Transverse colon (tissue), 4 donors: ENCODE measurements around the gene BCCIP. TPM values are rescaled to one million over a fixed set of nuclear protein-coding genes. Genes with fewer than 3 reads are reported as not detected.

Source experiments
- DNase-seq: peaks from one replicate; pipeline ENCODE4 v3.0.0-alpha.2; 2019
- H3K27ac ChIP-seq, 4 donors: fragments of 200-600 bp; sonication (generic); 2 replicates each; pipeline ENCODE4 v1.5.1; 2016 to 2018; ENCODE audit warnings: inconsistent platforms in 4 of 4
- H3K27me3 ChIP-seq: fragments of 200-600 bp; sonication (generic); 2 replicates; pipeline ENCODE4 v1.5.1; 2017; ENCODE audit warnings: inconsistent platforms
- H3K36me3 ChIP-seq, 4 donors: fragments of 200-600 bp; sonication (generic); 2 replicates each; pipeline ENCODE4 v1.5.1; 2017 to 2019; ENCODE audit warnings: inconsistent platforms in 4 of 4
- H3K4me1 ChIP-seq, 4 donors: fragments of 200-600 bp; sonication (generic); 2 replicates each; pipeline ENCODE4 v1.5.1; 2017 to 2020; ENCODE audit warnings: inconsistent platforms in 4 of 4
- H3K4me3 ChIP-seq, 4 donors: fragments of 200-600 bp; sonication (generic); 1 replicate in 1 of 4; 2 replicates in 3 of 4; pipeline versions ENCODE4 v1.5.1 to v1.6.1; 2017 to 2019; ENCODE audit warnings: inconsistent platforms in 4 of 4
- H3K9me3 ChIP-seq, 2 donors: fragments of 200-600 bp; sonication (generic); 2 replicates each; pipeline ENCODE4 v1.5.1; 2017 to 2019; ENCODE audit warnings: inconsistent platforms in 2 of 2
- CTCF ChIP-seq, 5 experiments: fragments of 200-600 bp in 3 of 5; fragments of 450-650 bp in 2 of 5; sonication (generic) in 3 of 5; IDR thresholded peaks; 1 replicate in 2 of 5; 2 replicates in 3 of 5; pipeline ENCODE4 v1.5.1; 2016 to 2017; ENCODE audit warnings: antibody characterized with exemption in 5 of 5, inconsistent platforms in 3 of 5, mild to moderate bottlenecking in 2 of 5, moderate library complexity in 1 of 5
- EP300 ChIP-seq: sonication (generic); formaldehyde crosslinking; IDR thresholded peaks from one replicate; pipeline ENCODE4 v1.6.1; 2017; ENCODE audit warnings: antibody characterized with exemption, low read depth
- POLR2A ChIP-seq: fragments of 450-650 bp; IDR thresholded peaks from one replicate; pipeline ENCODE4 v1.6.1; 2016; ENCODE audit warnings: antibody characterized with exemption, mild to moderate bottlenecking, moderate library complexity
- POLR2AphosphoS5 ChIP-seq, 3 donors: sonication (generic); formaldehyde crosslinking; IDR thresholded peaks; one replicate each; pipeline ENCODE4 v1.6.1; 2016; ENCODE audit warnings: antibody characterized with exemption in 3 of 3
- WGBS, 2 donors: methylation state at CpG; one replicate each; pipeline ENCODE4 v1.1.5; 2018; ENCODE audit warnings: low coverage in 1 of 2; 5-methylcytosine and 5-hydroxymethylcytosine counted together
- in situ Hi-C, 4 donors: fragments of 200-750 bp; cut with MboI; loops; one replicate each; pipeline versions ENCODE4 v1.15.0 to v1.15.1; 2017; ENCODE audit warnings: low sequenced_read_pairs in 3 of 4, low pct_ligation_motif_present in 1 of 4, low pct_unique_long_range_greater_than_20kb in 1 of 4
- intact Hi-C: fragments of 100-400 bp; cut with DNase I; formaldehyde crosslinking; loops from one replicate; pipeline ENCODE4 v1.15.1; 2023; ENCODE audit warnings: low total_unique reads
- total RNA-seq, 4 donors: library from RNA; depleted of rRNA; stranded (reverse); fragments of >200 nt; gene quantifications; one replicate each; pipeline ENCODE4 v1.1.0, GENCODE V29; 2016

BCCIP gene
- total RNA-seq, 4 donors from 2014 or later, result 4.1 to 34.8 (median 15.0) TPM

GRCh38 chr10:125849448-125849847, 26.1 kb downstream of the BCCIP start:
- H3K4me1 ChIP-seq, result no peaks in the 10 kb centered on the region
- DNase-seq, result no peak
- TF ChIP-seq POLR2A (no peak), CTCF (IDR thresholded peaks at IDR 0.05) (no peak)
- H3K27ac ChIP-seq, result no peak overlapping the region
- H3K36me3 ChIP-seq, result peaks cover 0 to 32% (median 11%) of the 10 kb centered on the region in 4 donors
- H3K9me3 ChIP-seq, result no peaks in the 10 kb centered on the region
- no peaks in the 10 kb centered on the region for H3K27me3 ChIP-seq
- no peak overlapping the region for H3K4me3 ChIP-seq
- WGBS, 2 donors, result 77 to 100% methylated on average over 3 to 7 of the region's 7 CpGs
- in situ Hi-C loops, result no loop called here
- intact Hi-C loops, result no loop called here

- Histone ChIP-seq H3K9me3 (no peaks in the 10 kb centered on the region), H3K4me1 (no peaks in the 10 kb centered on the region), H3K27ac (no peak overlapping the region), H3K27me3 (no peaks in the 10 kb centered on the region), H3K4me3 (no peak overlapping the region), H3K36me3 (peaks cover 0 to 32% (median 11%) of the 10 kb centered on the region in 4 donors)
- no peak for DNase-seq
- in situ Hi-C loops (loop anchor here in 1 of 4 donors (25.0 kb wide), 1 partner anchor 661 kb away; no protein-coding TSS in a partner anchor), intact Hi-C loops (no loop called here)
- 83 to 85% methylated on average over 2 of the region's 2 CpGs for WGBS, 2 donors
- TF ChIP-seq POLR2AphosphoS5 (IDR thresholded peaks at IDR 0.05), result no peak
These were observed 27.7 kb downstream of the BCCIP start for GRCh38 chr10:125850766-125851731.

- Histone ChIP-seq H3K4me1 (no peaks in the 10 kb centered on the region), H3K4me3 (no peak overlapping the region), H3K9me3 (no peaks in the 10 kb centered on the region), H3K36me3 (peaks cover 0 to 42% (median 11%) of the 10 kb centered on the region in 4 donors), H3K27ac (no peak overlapping the region), H3K27me3 (no peaks in the 10 kb centered on the region)
- intact Hi-C loops, result no loop called here
- no peak for DNase-seq
- 88 to 95% methylated on average over 6 to 7 of the region's 7 CpGs for WGBS, 2 donors
- TF ChIP-seq POLR2A (no peak), POLR2AphosphoS5 (IDR thresholded peaks at IDR 0.05) (no peak), EP300 (no peak), CTCF (IDR thresholded peaks at IDR 0.05) (no peak)
- in situ Hi-C loops, result loop anchor here in 1 of 4 donors (25.0 kb wide), 1 partner anchor 660 kb away; no protein-coding TSS in a partner anchor
These were observed 29.1 kb downstream of the BCCIP start for GRCh38 chr10:125852487-125852886.

GRCh38 chr10:125857185-125857760, 33.9 kb downstream of the BCCIP start:
- no peak for DNase-seq
- no peak overlapping the region for H3K27ac ChIP-seq
- intact Hi-C loops, result no loop called here
- H3K27me3 ChIP-seq, result no peaks in the 10 kb centered on the region
- in situ Hi-C loops, result loop anchor here in 1 of 4 donors (25.0 kb wide), 1 partner anchor 655 kb away; no protein-coding TSS in a partner anchor
- TF ChIP-seq EP300, result no peak
- no peak for TF ChIP-seq POLR2A
- no peak for TF ChIP-seq POLR2AphosphoS5 (IDR thresholded peaks at IDR 0.05)
- no peak for TF ChIP-seq CTCF (IDR thresholded peaks at IDR 0.05)
- H3K9me3 ChIP-seq, result no peaks in the 10 kb centered on the region
- H3K4me3 ChIP-seq, result no peak overlapping the region
- H3K36me3 ChIP-seq, result peaks cover 0 to 39% (median 4%) of the 10 kb centered on the region in 4 donors
- WGBS, 2 donors, result 81 to 100% methylated on average over 1 to 2 of the region's 2 CpGs
- H3K4me1 ChIP-seq, result no peaks in the 10 kb centered on the region
